ENCODE measurements around the gene NOTO. TPM values are rescaled to one million over a fixed set of nuclear protein-coding genes. Genes with fewer than 3 reads are reported as not detected.

NOTO gene
- total RNA-seq, 4 donors from 2014 or later: not detected

DNA sequence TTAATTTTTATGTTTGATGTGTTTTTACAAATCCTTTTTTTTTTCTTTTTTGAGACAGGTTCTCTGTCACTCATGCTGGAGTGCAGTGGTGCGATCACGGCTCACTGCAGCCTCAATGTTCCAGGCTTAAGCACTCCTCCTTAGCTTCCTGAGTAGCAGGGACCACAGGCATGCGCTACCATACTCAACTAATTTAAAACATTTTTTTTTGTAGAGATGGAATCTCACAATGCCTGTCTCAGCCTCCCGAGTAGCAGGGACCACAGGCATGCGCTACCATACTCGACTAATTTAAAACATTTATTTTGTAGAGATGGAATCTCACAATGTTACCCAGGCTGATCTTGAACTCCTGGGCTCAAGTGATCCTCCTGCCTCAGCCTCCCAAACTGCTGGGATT is 3.2 kb downstream of the NOTO start:
- ATAC-seq (no peak), DNase-seq (no peak)
- no peaks in the 10 kb centered on the region for H3K9me3 ChIP-seq
- no peak overlapping the region for H3K27ac ChIP-seq
- TF ChIP-seq CTCF (IDR thresholded peaks at IDR 0.05 in 4 of 5, conservative IDR thresholded peaks at IDR 0.05 in 1 of 5): no peak
- no peak for TF ChIP-seq POLR2A (IDR thresholded peaks at IDR 0.05)
- intact Hi-C loops (cut with DNase I; ENCODE audit: low total_unique reads): no loop called here
- in situ Hi-C loops (cut with MboI; ENCODE audit: low sequenced_read_pairs in 4 of 4): no loop called here
- H3K27me3 ChIP-seq: peaks cover 33 to 53% (median 45%) of the 10 kb centered on the region in 3 donors
- H3K36me3 ChIP-seq: no peaks in the 10 kb centered on the region
- H3K4me3 ChIP-seq: no peak overlapping the region
- peaks cover 0 to 10% of the 10 kb centered on the region in 2 donors for H3K4me1 ChIP-seq

DNA sequence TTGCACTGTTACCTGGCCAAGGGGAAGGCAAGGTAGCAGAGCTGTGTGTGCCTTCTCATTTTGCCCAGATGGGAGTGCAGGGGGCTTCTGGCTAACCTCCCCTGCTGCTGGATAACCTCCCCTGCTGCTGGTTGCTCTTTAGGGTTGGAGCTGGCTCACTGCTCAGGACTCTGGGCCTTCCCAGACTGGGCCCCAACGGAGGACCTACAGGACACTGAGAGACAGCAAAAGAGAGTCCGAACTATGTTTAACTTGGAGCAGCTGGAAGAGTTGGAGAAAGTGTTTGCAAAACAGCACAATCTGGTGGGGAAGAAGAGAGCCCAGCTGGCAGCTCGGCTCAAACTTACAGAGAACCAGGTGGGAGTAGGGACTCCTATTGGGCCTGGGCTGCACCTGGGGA is 5.9 kb downstream of the NOTO start:
- DNase-seq: no peak

GRCh38 chr2:73210019-73210418 is 7.6 kb downstream of the NOTO start:
- in situ Hi-C loops (cut with MboI; ENCODE audit: low sequenced_read_pairs in 4 of 4): no loop called here
- DNase-seq: no peak
- no peak for ATAC-seq
- intact Hi-C loops (cut with DNase I; ENCODE audit: low total_unique reads): loop anchor here (5.0 kb wide), 1 partner anchor 98 kb away; the partner anchor contains the start of gene RAB11FIP5
- no peak overlapping the region for H3K27ac ChIP-seq
- H3K9me3 ChIP-seq: no peaks in the 10 kb centered on the region
- peaks cover 0 to 16% (median 13%) of the 10 kb centered on the region in 3 donors for H3K27me3 ChIP-seq
- no peaks in the 10 kb centered on the region for H3K36me3 ChIP-seq
- TF ChIP-seq CTCF (IDR thresholded peaks at IDR 0.05 in 4 of 5, conservative IDR thresholded peaks at IDR 0.05 in 1 of 5) (no peak), POLR2A (IDR thresholded peaks at IDR 0.05) (no peak)
- peaks cover 0 to 7% of the 10 kb centered on the region in 2 donors for H3K4me1 ChIP-seq
- H3K4me3 ChIP-seq: no peak overlapping the region

More for the DNA sequence above, 5.9 kb downstream of the NOTO start:
- ATAC-seq: no peak
- H3K27me3 ChIP-seq: peaks cover 11 to 29% (median 24%) of the 10 kb centered on the region in 3 donors
- H3K4me3 ChIP-seq: no peak overlapping the region
- H3K9me3 ChIP-seq: no peaks in the 10 kb centered on the region
- H3K4me1 ChIP-seq: no peaks in the 10 kb centered on the region
- no peaks in the 10 kb centered on the region for H3K36me3 ChIP-seq
- no peak for TF ChIP-seq CTCF (IDR thresholded peaks at IDR 0.05 in 4 of 5, conservative IDR thresholded peaks at IDR 0.05 in 1 of 5)
- no peak for TF ChIP-seq POLR2A (IDR thresholded peaks at IDR 0.05)
- in situ Hi-C loops (cut with MboI; ENCODE audit: low sequenced_read_pairs in 4 of 4): no loop called here
- no peak overlapping the region for H3K27ac ChIP-seq
- intact Hi-C loops (cut with DNase I; ENCODE audit: low total_unique reads): no loop called here

- in situ Hi-C loops (cut with MboI; ENCODE audit: low sequenced_read_pairs in 4 of 4) (no loop called here), intact Hi-C loops (cut with DNase I; ENCODE audit: low total_unique reads) (loop anchor here (5.0 kb wide), 1 partner anchor 98 kb away; the partner anchor contains the start of gene RAB11FIP5)
- H3K27me3 ChIP-seq: peaks cover 0 to 9% (median 7%) of the 10 kb centered on the region in 3 donors
- no peaks in the 10 kb centered on the region for H3K9me3 ChIP-seq
- H3K4me3 ChIP-seq: no peak overlapping the region
- DNase-seq: no peak
- no peaks in the 10 kb centered on the region for H3K36me3 ChIP-seq
- TF ChIP-seq POLR2A (IDR thresholded peaks at IDR 0.05) (no peak), CTCF (IDR thresholded peaks at IDR 0.05 in 4 of 5, conservative IDR thresholded peaks at IDR 0.05 in 1 of 5) (no peak)
- ATAC-seq: no peak
- H3K27ac ChIP-seq: no peak overlapping the region
- peaks cover 0 to 12% of the 10 kb centered on the region in 2 donors for H3K4me1 ChIP-seq
Observed at GRCh38 chr2:73210696-73211095, 8.3 kb downstream of the NOTO start.

DNA sequence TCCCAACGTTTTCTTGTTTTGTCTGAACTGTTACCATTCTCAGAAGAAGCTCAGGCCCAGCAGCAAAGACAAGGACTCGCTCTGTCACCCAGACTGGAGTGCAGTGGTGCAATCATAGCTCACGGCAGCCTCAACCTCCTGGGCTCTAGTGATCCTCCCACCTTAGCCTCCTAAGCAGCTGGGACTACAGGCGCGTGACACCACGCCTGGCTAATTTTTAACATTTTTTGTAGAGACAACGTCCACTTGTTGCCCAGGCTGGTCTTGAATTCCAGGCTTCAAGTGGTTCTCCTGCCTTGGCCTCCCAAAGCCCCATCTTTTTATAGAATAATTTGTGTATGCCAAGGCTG is 9.7 kb downstream of the NOTO start:
- TF ChIP-seq POLR2A (IDR thresholded peaks at IDR 0.05) (no peak), CTCF (IDR thresholded peaks at IDR 0.05 in 4 of 5, conservative IDR thresholded peaks at IDR 0.05 in 1 of 5) (no peak)
- no peak overlapping the region for H3K27ac ChIP-seq

More for the DNA sequence above, 9.7 kb downstream of the NOTO start:
- peaks cover 4 to 12% of the 10 kb centered on the region in 2 donors for H3K4me1 ChIP-seq
- intact Hi-C loops (cut with DNase I; ENCODE audit: low total_unique reads) (loop anchor here (1.0 to 5.0 kb wide), 2 partner anchors 35 to 100 kb away; partner anchors contain the start of gene RAB11FIP5), in situ Hi-C loops (cut with MboI; ENCODE audit: low sequenced_read_pairs in 4 of 4) (no loop called here)
- no peaks in the 10 kb centered on the region for H3K9me3 ChIP-seq
- H3K27me3 ChIP-seq: no peaks in the 10 kb centered on the region
- no peak for DNase-seq
- H3K36me3 ChIP-seq: no peaks in the 10 kb centered on the region
- ATAC-seq: no peak
- no peak overlapping the region for H3K4me3 ChIP-seq
